HG03354 (cell line): ENCODE results near the gene OR6C70.
"Not testable (repeated sequence)": the region's sequence is repeated elsewhere in the genome, so short reads cannot be mapped to it uniquely, and the experiment has no call there.

Experiments
- ATAC-seq: cut with Tn5 transposase; IDR thresholded peaks from one replicate; pipeline ENCODE4 v1.9.1; 2021; ENCODE audit warnings: mild to moderate bottlenecking; ENCODE audit not compliant: unreplicated experiment, poor library complexity, severe bottlenecking

Gene OR6C70

GRCh38 chr12:55470088-55470829 is at the start of gene OR6C70:
Gene OR6C70 (minus strand): TSS chr12:55470138. CDS start chr12:55470138, 0 bp downstream.
- ATAC-seq = no peak

GRCh38 chr12:55516391-55516790 is 46.5 kb upstream of the OR6C70 start:
- no peak for ATAC-seq

- peak; percentile 66 for ATAC-seq
Observed at GRCh38 chr12:55515696-55516095, 45.8 kb upstream of the OR6C70 start.

GRCh38 chr12:55501601-55502000 is 31.7 kb upstream of the OR6C70 start:
- no peak for ATAC-seq

- no peak for ATAC-seq
Observed at GRCh38 chr12:55499810-55500252, 29.9 kb upstream of the OR6C70 start.

- no peak for ATAC-seq
Observed at GRCh38 chr12:55499231-55499630, 29.3 kb upstream of the OR6C70 start.

- no peak for ATAC-seq
Observed at GRCh38 chr12:55495490-55495889, 25.6 kb upstream of the OR6C70 start.

GRCh38 chr12:55492078-55492477 is 22.1 kb upstream of the OR6C70 start, which contains the start of gene OR6C68:
Gene OR6C68 (plus strand): TSS chr12:55492378. CDS start chr12:55492378, 0 bp downstream.
- no peak for ATAC-seq

GRCh38 chr12:55484284-55484683 is 14.3 kb upstream of the OR6C70 start:
- not testable (repeated sequence) for ATAC-seq

GRCh38 chr12:55479136-55479535 is 9.2 kb upstream of the OR6C70 start:
- ATAC-seq = not testable (repeated sequence)

- ATAC-seq = no peak
Observed at GRCh38 chr12:55472264-55472663, 2.3 kb upstream of the OR6C70 start.

- ATAC-seq = no peak
Observed at GRCh38 chr12:55469291-55469690, 647 bp downstream of the OR6C70 start.

- ATAC-seq = peak; percentile 72
Observed at GRCh38 chr12:55467836-55468235, 2.1 kb downstream of the OR6C70 start.

GRCh38 chr12:55464926-55465325 is 5.0 kb downstream of the OR6C70 start:
- ATAC-seq = not testable (repeated sequence)

- no peak for ATAC-seq
Observed at GRCh38 chr12:55448825-55449224, 21.1 kb downstream of the OR6C70 start.

- ATAC-seq = no peak
Observed at GRCh38 chr12:55446326-55446725, 23.6 kb downstream of the OR6C70 start.

- no peak for ATAC-seq
Observed at GRCh38 chr12:55445357-55445756, 24.6 kb downstream of the OR6C70 start.

GRCh38 chr12:55443776-55444175 is 26.2 kb downstream of the OR6C70 start, which contains the start of gene OR6C2:
Gene OR6C2 (plus strand): TSS chr12:55444076. CDS start chr12:55452214, 8,138 bp downstream.
- ATAC-seq = no peak

- ATAC-seq = not testable (repeated sequence)
Observed at GRCh38 chr12:55441233-55441632, 28.7 kb downstream of the OR6C70 start.

GRCh38 chr12:55428331-55429243 is 41.4 kb downstream of the OR6C70 start:
- no peak for ATAC-seq
